SK-N-SH (cell line): ENCODE data around the gene AP1M1. TPM values are rescaled to one million over a fixed set of nuclear protein-coding genes. Genes with fewer than 3 reads are reported as not detected.
A peak's percentile ranks its signal among the peaks of the same experiment; 100 is the strongest.

Experiments used
- CTCF ChIA-PET: fragments of 300-600, 350-600 bp; formaldehyde crosslinking; extraction: SDS; loops from one replicate; lab custom pipeline; 2021; lab: Yijun Ruan, JAX
- POLR2A ChIA-PET: fragments of 350-600 bp; sonication (Branson Sonifier 250); formaldehyde crosslinking; extraction: SDS; loops from one replicate; lab custom pipeline; 2020; ENCODE audit warnings: antibody characterized with exemption, inconsistent platforms; lab: Yijun Ruan, JAX
- DNase-seq: peaks from one replicate; pipeline ENCODE4 v3.0.0; 2012
- H2AFZ ChIP-seq: fragments of 200-600 bp; sonication (generic); 2 replicates; pipeline ENCODE4 v1.8.1; 2016; ENCODE audit warnings: antibody characterized with exemption, mild to moderate bottlenecking, low read depth
- H3F3A ChIP-seq: fragments of 200-600 bp; sonication (generic); replicated peaks from 2 replicates; pipeline ENCODE3; 2016; ENCODE audit warnings: antibody characterized with exemption, mild to moderate bottlenecking; ENCODE audit not compliant: insufficient read depth
- H3K27ac ChIP-seq, 2 experiments: fragments of 200-500 bp in 1 of 2; fragments of 200-600 bp in 1 of 2; sonication (Bioruptor generic) in 1 of 2; sonication (generic), shearing (Covaris generic) in 1 of 2; 2 replicates each; pipeline versions ENCODE4 v1.5.1 to v1.6.1; 2014 to 2016; ENCODE audit warnings: low read depth in 2 of 2, inconsistent platforms in 1 of 2, low read length in 1 of 2, mild to moderate bottlenecking in 1 of 2, mixed read lengths in 1 of 2
- H3K27me3 ChIP-seq: fragments of 200-600 bp; sonication (generic), shearing (Covaris generic); 2 replicates; pipeline ENCODE4 v1.6.1; 2016; ENCODE audit warnings: mixed run types; ENCODE audit not compliant: insufficient read depth
- H3K36me3 ChIP-seq, 2 experiments: fragments of 200-500 bp in 1 of 2; fragments of 200-600 bp in 1 of 2; sonication (Bioruptor generic) in 1 of 2; sonication (generic) in 1 of 2; replicated peaks in 1 of 2; 2 replicates each; pipeline versions ENCODE3 to v1.5.1; 2014 to 2016; ENCODE audit warnings: low read length in 1 of 2, mild to moderate bottlenecking in 1 of 2; ENCODE audit not compliant: insufficient read depth in 2 of 2, control insufficient read depth in 1 of 2
- H3K4me1 ChIP-seq, 2 experiments: fragments of 200-500 bp in 1 of 2; fragments of 200-600 bp in 1 of 2; sonication (Bioruptor generic) in 1 of 2; sonication (generic), shearing (Covaris generic) in 1 of 2; 2 replicates each; pipeline versions ENCODE4 v1.5.1 to v1.6.1; 2014 to 2016; ENCODE audit warnings: low read depth in 1 of 2, low read length in 1 of 2, mixed run types in 1 of 2; ENCODE audit not compliant: insufficient read depth in 2 of 2, control insufficient read depth in 1 of 2
- H3K4me2 ChIP-seq: fragments of 200-600 bp; sonication (generic), shearing (Covaris generic); 2 replicates; pipeline ENCODE4 v1.6.1; 2017; ENCODE audit warnings: mixed run types
- H3K4me3 ChIP-seq, 2 experiments: fragments of 200-500 bp in 1 of 2; fragments of 200-600 bp in 1 of 2; sonication (Bioruptor generic) in 1 of 2; sonication (generic), shearing (Covaris generic) in 1 of 2; 2 replicates each; pipeline versions ENCODE4 v1.5.1 to v1.8.1; 2014 to 2016; ENCODE audit warnings: low read depth in 2 of 2, inconsistent platforms in 1 of 2, low read length in 1 of 2, mild to moderate bottlenecking in 1 of 2, mixed read lengths in 1 of 2, moderate library complexity in 1 of 2
- H3K79me2 ChIP-seq: fragments of 200-600 bp; sonication (generic); 2 replicates; pipeline ENCODE4 v1.8.1; 2017; ENCODE audit warnings: mild to moderate bottlenecking; ENCODE audit not compliant: insufficient read depth
- H3K9ac ChIP-seq: fragments of 200-600 bp; sonication (generic); 2 replicates; pipeline ENCODE4 v1.6.1; 2017; ENCODE audit warnings: mixed run types
- H3K9me2 ChIP-seq: fragments of 200-600 bp; sonication (generic); 2 replicates; pipeline ENCODE4 v1.6.1; 2017; ENCODE audit warnings: mixed run types
- H3K9me3 ChIP-seq: fragments of 200-600 bp; sonication (generic); 2 replicates; pipeline ENCODE4 v1.6.1; 2017; ENCODE audit warnings: mixed run types, mild to moderate bottlenecking, moderate library complexity
- H4K20me1 ChIP-seq: fragments of 200-600 bp; sonication (generic); 2 replicates; pipeline ENCODE4 v1.6.1; 2017; ENCODE audit warnings: mild to moderate bottlenecking, mixed run types; ENCODE audit not compliant: insufficient read depth
- ELF1 ChIP-seq: IDR thresholded peaks from 2 replicates; pipeline ENCODE4 v1.4.0; 2012
- EP300 ChIP-seq, 2 experiments: IDR thresholded peaks; 2 replicates each; pipeline versions ENCODE4 v1.4.0 to v1.6.1; 2012; ENCODE audit warnings: borderline replicate concordance in 1 of 2, low read depth in 1 of 2, low read length in 1 of 2
- EZH2phosphoT487 ChIP-seq: fragments of 200-600 bp; sonication (generic); IDR thresholded peaks from 2 replicates; pipeline ENCODE4 v1.6.1; 2017; ENCODE audit warnings: low read depth, mixed run types, mild to moderate bottlenecking, antibody characterized with exemption, moderate library complexity, borderline replicate concordance
- FOSL2 ChIP-seq: IDR thresholded peaks from 2 replicates; pipeline ENCODE4 v1.4.0; 2012; ENCODE audit warnings: low read depth, mild to moderate bottlenecking, moderate library complexity, borderline replicate concordance
- FOXM1 ChIP-seq: IDR thresholded peaks from 2 replicates; pipeline ENCODE4 v1.4.0; 2012; ENCODE audit warnings: low read depth, mild to moderate bottlenecking
- GABPA ChIP-seq: IDR thresholded peaks from 2 replicates; pipeline ENCODE4 v1.4.0; 2012; ENCODE audit warnings: low read depth, mild to moderate bottlenecking
- GATA2 ChIP-seq: sonication (generic); formaldehyde crosslinking; IDR thresholded peaks from 2 replicates; pipeline ENCODE4 v1.5.0; 2020; ENCODE audit warnings: mild to moderate bottlenecking, missing genetic modification reagents
- JUND ChIP-seq: IDR thresholded peaks from 2 replicates; pipeline ENCODE4 v1.4.0; 2012
- MEF2A ChIP-seq: IDR thresholded peaks from 2 replicates; pipeline ENCODE4 v1.4.0; 2012; ENCODE audit warnings: low read depth, borderline replicate concordance
- MXI1 ChIP-seq: IDR thresholded peaks from 2 replicates; pipeline ENCODE4 v1.6.1; 2012; ENCODE audit warnings: mild to moderate bottlenecking, low read depth, low read length, improper control_type of control experiment
- POLR2AphosphoS5 ChIP-seq: IDR thresholded peaks from 2 replicates; pipeline ENCODE4 v1.6.1; 2012; ENCODE audit warnings: low read depth, low read length
- RAD21 ChIP-seq: IDR thresholded peaks from 2 replicates; pipeline ENCODE4 v1.6.1; 2012; ENCODE audit warnings: mild to moderate bottlenecking, low read length
- RCOR1 ChIP-seq: fragments of 150-350 bp; IDR thresholded peaks from 2 replicates; pipeline ENCODE4 v1.6.1; 2017; ENCODE audit warnings: antibody characterized with exemption, low read length
- RFX5 ChIP-seq: IDR thresholded peaks from 2 replicates; pipeline ENCODE4 v1.6.1; 2012; ENCODE audit warnings: mild to moderate bottlenecking, improper control_type of control experiment, low read length
- RXRA ChIP-seq: IDR thresholded peaks from 2 replicates; pipeline ENCODE4 v1.4.0; 2012; ENCODE audit warnings: low read depth, mild to moderate bottlenecking, borderline replicate concordance
- SIN3A ChIP-seq: IDR thresholded peaks from 2 replicates; pipeline ENCODE4 v1.6.1; 2012; ENCODE audit warnings: low read depth, mild to moderate bottlenecking, low read length, moderate library complexity, borderline replicate concordance
- SMC3 ChIP-seq: IDR thresholded peaks from 2 replicates; pipeline ENCODE4 v1.6.1; 2012; ENCODE audit warnings: low read depth, low read length, improper control_type of control experiment
- YY1 ChIP-seq: IDR thresholded peaks from 2 replicates; pipeline ENCODE4 v1.4.0; 2012; ENCODE audit warnings: low read depth, mild to moderate bottlenecking
- WGBS: methylation state at CpG from one replicate; pipeline ENCODE4 v1.1.6; 2017; ENCODE audit warnings: low lambda C conversion rate; 5-methylcytosine and 5-hydroxymethylcytosine counted together
- polyA plus RNA-seq, 3 experiments: library from polyadenylated mRNA; depleted of rRNA; stranded (reverse); fragments of >200 nt; gene quantifications; 2 replicates each; pipeline ENCODE4 v1.2.3, GENCODE V29; 2012
- TF ChIP-seq, protein P1 (sequence below): IDR thresholded peaks from 2 replicates; pipeline ENCODE4 v1.4.0; 2012; ENCODE audit warnings: low read depth
- TF ChIP-seq, protein P2 (sequence below): IDR thresholded peaks from 2 replicates; pipeline ENCODE4 v1.4.0; 2012; ENCODE audit warnings: low read depth, borderline replicate concordance
- TF ChIP-seq, protein P3 (sequence below): IDR thresholded peaks from 2 replicates; pipeline ENCODE4; 2012
- TF ChIP-seq, protein P4 (sequence below): fragments of 150-350 bp; IDR thresholded peaks from 2 replicates; pipeline ENCODE4 v1.6.1; 2016; ENCODE audit warnings: mild to moderate bottlenecking, low read depth, low read length
- TF ChIP-seq, protein P5 (sequence below): IDR thresholded peaks from 2 replicates; pipeline ENCODE4 v1.4.0; 2012; ENCODE audit warnings: low read depth, borderline replicate concordance

The AP1M1 gene
- polyA plus RNA-seq, 1 of the 3 experiments (the other 2 are of a cell fraction) = 133 TPM

DNA sequence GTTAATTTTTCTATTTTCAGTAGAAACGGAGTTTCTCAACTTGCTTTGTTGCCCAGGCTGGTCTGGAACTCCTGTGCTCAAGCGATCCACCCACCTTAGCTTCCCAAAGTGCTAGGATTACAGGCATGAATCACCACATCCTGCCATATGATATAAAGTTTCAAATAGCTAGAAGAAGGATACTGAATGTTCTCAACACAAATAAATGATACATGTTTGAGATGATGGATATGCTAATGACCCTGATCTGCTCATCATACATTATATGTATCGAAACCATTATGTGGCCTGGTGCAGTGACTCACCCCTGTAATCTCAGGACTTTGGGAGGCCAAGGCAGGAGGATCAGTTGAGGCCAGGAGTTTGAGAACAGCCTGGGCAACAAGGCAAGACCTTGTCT, 35.9 kb upstream of the AP1M1 start (continued):
- TF ChIP-seq, protein P1, sequence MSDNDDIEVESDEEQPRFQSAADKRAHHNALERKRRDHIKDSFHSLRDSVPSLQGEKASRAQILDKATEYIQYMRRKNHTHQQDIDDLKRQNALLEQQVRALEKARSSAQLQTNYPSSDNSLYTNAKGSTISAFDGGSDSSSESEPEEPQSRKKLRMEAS = no peak
- TF ChIP-seq RXRA (no peak), JUND (peak; percentile 65)

DNA sequence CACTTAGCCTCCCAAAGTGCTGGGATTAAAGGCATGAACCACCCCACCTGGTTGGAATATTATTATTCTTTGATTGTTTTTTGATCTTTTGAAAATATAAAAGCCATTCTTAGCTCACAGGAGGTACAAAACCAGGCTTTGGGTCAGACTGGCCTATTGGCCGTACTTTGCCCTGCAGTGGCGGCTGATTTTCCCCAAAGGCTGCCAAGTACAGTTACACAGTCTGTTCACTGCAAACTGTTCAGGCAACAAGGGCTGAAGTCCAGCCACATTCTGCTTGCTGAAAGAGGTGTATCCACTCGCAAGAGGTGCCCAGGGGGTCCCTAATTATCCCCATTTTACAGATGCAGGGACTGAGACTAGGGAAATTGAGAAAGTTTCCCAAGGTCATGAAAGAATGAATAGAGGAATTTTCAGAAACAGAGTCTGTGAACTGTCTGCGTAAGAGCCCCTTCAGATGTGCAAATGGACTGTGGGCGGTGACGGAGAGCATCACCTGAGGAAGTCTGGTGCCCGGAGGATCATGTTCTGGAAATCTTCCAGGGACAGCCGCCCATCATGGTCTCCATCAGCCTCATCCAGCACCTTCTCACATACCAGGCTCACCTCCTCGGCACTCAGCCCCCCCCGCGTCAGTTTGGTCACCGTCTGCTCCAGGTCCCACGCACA, 33.4 kb upstream of the AP1M1 start:
- no peak overlapping the region for H3K27ac ChIP-seq
- H3K4me2 ChIP-seq = no peak overlapping the region
- H3K27me3 ChIP-seq = no peaks in the 10 kb centered on the region
- no peak overlapping the region for H3K9ac ChIP-seq
- no peak for DNase-seq
- H2AFZ ChIP-seq = no peak overlapping the region
- no peaks in the 10 kb centered on the region for H3K79me2 ChIP-seq
- ChIA-PET POLR2A (no interaction called here), CTCF (no interaction called here)
- no peaks in the 10 kb centered on the region for H3K9me3 ChIP-seq
- no peak overlapping the region for H3K4me3 ChIP-seq
- no peaks in the 10 kb centered on the region for H3K36me3 ChIP-seq
- H3F3A ChIP-seq = peaks cover 13% of the 10 kb centered on the region
- no peak for TF ChIP-seq RCOR1
- TF ChIP-seq FOXM1 = no peak
- TF ChIP-seq, protein P2, sequence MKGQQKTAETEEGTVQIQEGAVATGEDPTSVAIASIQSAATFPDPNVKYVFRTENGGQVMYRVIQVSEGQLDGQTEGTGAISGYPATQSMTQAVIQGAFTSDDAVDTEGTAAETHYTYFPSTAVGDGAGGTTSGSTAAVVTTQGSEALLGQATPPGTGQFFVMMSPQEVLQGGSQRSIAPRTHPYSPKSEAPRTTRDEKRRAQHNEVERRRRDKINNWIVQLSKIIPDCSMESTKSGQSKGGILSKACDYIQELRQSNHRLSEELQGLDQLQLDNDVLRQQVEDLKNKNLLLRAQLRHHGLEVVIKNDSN = no peak
- TF ChIP-seq MEF2A = no peak
- TF ChIP-seq GABPA = no peak
- TF ChIP-seq, protein P3, sequence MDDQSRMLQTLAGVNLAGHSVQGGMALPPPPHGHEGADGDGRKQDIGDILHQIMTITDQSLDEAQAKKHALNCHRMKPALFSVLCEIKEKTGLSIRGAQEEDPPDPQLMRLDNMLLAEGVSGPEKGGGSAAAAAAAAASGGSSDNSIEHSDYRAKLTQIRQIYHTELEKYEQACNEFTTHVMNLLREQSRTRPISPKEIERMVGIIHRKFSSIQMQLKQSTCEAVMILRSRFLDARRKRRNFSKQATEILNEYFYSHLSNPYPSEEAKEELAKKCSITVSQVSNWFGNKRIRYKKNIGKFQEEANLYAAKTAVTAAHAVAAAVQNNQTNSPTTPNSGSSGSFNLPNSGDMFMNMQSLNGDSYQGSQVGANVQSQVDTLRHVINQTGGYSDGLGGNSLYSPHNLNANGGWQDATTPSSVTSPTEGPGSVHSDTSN = no peak
- TF ChIP-seq YY1 = no peak
- TF ChIP-seq, all 33 proteins: peak for 0
- Histone ChIP-seq H3K4me1 (peaks cover 0 to 6% of the 10 kb centered on the region in 2 experiments; a peak in 1 of 4 replicates), H4K20me1 (no peaks in the 10 kb centered on the region), H3K9me2 (no peaks in the 10 kb centered on the region)
- 44% methylated on average over 12 of the region's 13 CpGs for WGBS

DNA sequence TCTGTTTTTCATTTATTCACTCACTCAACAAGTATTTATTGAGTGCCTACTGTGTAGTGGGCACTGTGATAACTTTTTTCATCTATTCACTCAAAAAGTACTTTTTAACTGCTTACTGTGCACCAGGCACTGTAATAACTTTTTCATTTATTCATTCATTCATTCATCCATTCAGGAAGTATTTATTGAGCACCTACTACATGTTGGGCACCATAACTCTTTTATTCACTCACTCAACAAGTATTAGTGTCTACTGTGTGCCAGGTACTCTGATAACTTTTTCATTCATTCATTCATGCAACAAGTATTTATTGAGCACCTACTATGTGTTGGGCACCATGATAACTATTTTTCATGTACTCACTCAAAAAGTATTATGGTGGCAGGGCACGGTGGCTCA, 31.3 kb upstream of the AP1M1 start:
- H3F3A ChIP-seq = peaks cover 11% of the 10 kb centered on the region
- WGBS = 67% methylated on average over 1 of the region's 1 CpG
- no peaks in the 10 kb centered on the region for H3K9me3 ChIP-seq
- H3K27me3 ChIP-seq = no peaks in the 10 kb centered on the region
- ChIA-PET CTCF (no interaction called here), POLR2A (no interaction called here)
- no peak overlapping the region for H3K4me2 ChIP-seq
- DNase-seq = no peak
- no peaks in the 10 kb centered on the region for H3K9me2 ChIP-seq
- H3K36me3 ChIP-seq = no peaks in the 10 kb centered on the region
- peaks cover 0 to under 1% of the 10 kb centered on the region in 2 experiments; a peak in 1 of 4 replicates for H3K4me1 ChIP-seq
- TF ChIP-seq FOSL2 = no peak
- TF ChIP-seq MXI1 = no peak
- TF ChIP-seq, protein P4, sequence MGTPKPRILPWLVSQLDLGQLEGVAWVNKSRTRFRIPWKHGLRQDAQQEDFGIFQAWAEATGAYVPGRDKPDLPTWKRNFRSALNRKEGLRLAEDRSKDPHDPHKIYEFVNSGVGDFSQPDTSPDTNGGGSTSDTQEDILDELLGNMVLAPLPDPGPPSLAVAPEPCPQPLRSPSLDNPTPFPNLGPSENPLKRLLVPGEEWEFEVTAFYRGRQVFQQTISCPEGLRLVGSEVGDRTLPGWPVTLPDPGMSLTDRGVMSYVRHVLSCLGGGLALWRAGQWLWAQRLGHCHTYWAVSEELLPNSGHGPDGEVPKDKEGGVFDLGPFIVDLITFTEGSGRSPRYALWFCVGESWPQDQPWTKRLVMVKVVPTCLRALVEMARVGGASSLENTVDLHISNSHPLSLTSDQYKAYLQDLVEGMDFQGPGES = no peak
- TF ChIP-seq, protein P5, sequence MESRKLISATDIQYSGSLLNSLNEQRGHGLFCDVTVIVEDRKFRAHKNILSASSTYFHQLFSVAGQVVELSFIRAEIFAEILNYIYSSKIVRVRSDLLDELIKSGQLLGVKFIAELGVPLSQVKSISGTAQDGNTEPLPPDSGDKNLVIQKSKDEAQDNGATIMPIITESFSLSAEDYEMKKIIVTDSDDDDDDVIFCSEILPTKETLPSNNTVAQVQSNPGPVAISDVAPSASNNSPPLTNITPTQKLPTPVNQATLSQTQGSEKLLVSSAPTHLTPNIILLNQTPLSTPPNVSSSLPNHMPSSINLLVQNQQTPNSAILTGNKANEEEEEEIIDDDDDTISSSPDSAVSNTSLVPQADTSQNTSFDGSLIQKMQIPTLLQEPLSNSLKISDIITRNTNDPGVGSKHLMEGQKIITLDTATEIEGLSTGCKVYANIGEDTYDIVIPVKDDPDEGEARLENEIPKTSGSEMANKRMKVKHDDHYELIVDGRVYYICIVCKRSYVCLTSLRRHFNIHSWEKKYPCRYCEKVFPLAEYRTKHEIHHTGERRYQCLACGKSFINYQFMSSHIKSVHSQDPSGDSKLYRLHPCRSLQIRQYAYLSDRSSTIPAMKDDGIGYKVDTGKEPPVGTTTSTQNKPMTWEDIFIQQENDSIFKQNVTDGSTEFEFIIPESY = no peak
- no peak for TF ChIP-seq JUND
- TF ChIP-seq GATA2 (CRISPR knock-in tag) = no peak
- no peak for TF ChIP-seq EP300 (IDR thresholded peaks at IDR 0.05; ENCODE audit: borderline replicate concordance in 1 of 2, low read depth in 1 of 2, low read length in 1 of 2)
- no peak for TF ChIP-seq EZH2phosphoT487
- TF ChIP-seq RFX5 = no peak
- TF ChIP-seq SMC3 = no peak
- no peak for TF ChIP-seq ELF1
- no peak for TF ChIP-seq RAD21
- no peak for TF ChIP-seq POLR2AphosphoS5
- no peak for TF ChIP-seq SIN3A
- no peak overlapping the region for H3K27ac ChIP-seq
- no peak overlapping the region for H3K9ac ChIP-seq
- H3K4me3 ChIP-seq = no peak overlapping the region
- H3K79me2 ChIP-seq = no peaks in the 10 kb centered on the region
- H2AFZ ChIP-seq = no peak overlapping the region
- no peaks in the 10 kb centered on the region for H4K20me1 ChIP-seq
